Measurements from ENCODE around the gene DPP8.
"Not testable (repeated sequence)": the region's sequence is repeated elsewhere in the genome, so short reads cannot be mapped to it uniquely, and the experiment has no call there.

DPP8 gene

GRCh38 chr15:65516997-65517865, at the start of gene DPP8:
TSS of gene DPP8 (minus strand) at chr15:65517689. CDS start at chr15:65512553, 5,136 bp downstream.
- peak; percentile 92 for DNase-seq

DNA sequence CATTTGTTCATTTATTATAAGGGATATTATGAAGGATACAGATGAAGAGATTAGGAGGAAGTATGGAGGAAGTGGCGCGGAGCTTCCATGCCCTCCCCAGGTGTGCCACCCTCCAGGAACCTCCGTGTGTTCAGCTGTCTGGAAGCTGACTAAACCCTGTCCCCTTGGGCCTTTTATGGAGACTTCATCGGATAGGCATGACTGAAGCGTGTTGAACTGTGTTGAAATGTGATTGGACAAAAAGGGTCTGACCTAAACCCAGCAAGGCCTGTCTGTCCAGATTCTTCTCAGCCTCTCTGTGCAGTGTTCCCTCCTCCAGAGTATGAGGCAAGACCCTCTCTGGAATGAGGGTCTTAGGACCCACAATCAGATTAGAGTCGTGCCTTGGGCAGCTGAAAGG, 44.4 kb upstream of the DPP8 start:
- DNase-seq, result no peak

- DNase-seq, result no peak
Measured at GRCh38 chr15:65559941-65560340, 42.5 kb upstream of the DPP8 start.

GRCh38 chr15:65558997-65559760, 41.7 kb upstream of the DPP8 start:
- no peak for DNase-seq

- no peak for DNase-seq
Measured at GRCh38 chr15:65558336-65558735, 40.8 kb upstream of the DPP8 start.

GRCh38 chr15:65556622-65557021, 39.1 kb upstream of the DPP8 start:
- DNase-seq, result no peak

DNA sequence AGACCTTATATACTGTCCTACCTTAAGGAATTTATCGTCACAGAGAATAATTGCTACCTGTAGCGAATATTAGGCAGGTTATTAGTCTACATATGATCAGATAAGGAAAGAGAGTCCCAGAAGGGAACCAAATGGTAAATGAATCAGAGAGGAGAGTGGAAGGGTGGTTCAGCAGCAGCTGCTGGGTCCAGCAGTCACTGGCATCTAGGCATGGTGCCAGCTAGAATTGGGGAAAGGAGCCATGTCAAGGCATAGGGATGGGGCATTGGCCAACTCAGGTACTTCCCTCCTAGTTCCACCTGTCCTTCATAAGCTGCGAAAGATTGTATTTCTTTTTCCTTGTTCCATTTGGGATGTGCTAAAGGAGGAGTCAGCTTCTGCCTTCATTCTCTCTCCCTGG, 36.2 kb upstream of the DPP8 start:
- DNase-seq, result no peak

DNA sequence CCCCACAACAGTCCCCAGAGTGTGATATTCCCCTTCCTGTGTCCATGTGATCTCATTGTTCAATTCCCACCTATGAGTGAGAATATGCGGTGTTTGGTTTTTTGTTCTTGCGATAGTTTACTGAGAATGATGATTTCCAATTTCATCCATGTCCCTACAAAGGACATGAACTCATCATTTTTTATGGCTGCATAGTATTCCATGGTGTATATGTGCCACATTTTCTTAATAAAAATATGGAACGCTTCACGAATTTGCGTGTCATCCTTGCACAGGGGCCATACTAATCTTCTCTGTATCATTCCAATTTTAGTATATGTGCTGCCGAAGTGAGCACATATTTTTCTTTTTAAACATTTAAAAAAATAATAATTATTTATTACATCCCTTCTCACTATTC, 35.4 kb upstream of the DPP8 start:
- not testable (repeated sequence) for DNase-seq

DNA sequence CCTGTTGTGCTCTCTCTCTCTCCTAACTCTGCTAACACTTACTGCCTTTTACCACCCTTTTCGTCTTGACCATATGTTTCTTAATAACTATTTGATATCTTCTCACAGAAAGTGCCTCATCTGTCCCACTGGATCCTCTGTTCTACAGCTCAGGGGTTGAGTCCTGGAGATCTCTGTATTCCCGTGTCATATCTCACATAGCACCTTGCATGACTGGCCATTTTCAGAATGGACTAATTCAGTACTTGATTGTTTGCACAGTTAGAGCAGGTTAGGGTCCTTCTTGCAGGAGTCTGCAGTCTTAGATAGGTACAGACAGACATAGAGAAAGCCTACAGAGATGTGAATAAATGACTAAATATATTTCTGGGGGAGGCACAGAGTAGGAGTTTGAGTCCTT, 33.7 kb upstream of the DPP8 start:
- no peak for DNase-seq

GRCh38 chr15:65550681-65551098, 33.2 kb upstream of the DPP8 start:
- DNase-seq, result no peak

DNA sequence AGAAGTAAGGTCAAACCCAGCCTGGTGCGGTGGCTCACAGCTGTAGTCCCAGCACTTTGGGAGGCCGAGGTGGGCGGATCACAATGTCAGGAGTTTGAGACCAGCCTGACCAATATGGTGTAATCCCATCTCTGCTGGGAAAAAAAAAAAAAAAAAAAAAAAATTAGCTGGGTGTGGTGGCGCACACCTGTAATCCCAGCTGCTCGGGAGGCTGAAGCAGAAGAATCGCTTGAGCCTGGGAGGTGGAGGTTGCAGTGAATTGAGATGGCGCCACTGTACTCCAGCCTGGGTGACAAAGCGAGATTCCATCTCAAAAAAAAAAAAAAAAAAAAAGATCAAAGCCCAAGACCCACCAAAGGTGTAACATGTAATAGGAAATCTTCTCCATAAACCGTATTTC, 31.8 kb upstream of the DPP8 start:
- DNase-seq, result not testable (repeated sequence)

GRCh38 chr15:65547841-65548240, 30.4 kb upstream of the DPP8 start:
- DNase-seq, result no peak

- no peak for DNase-seq
Measured at GRCh38 chr15:65541231-65541820, 23.8 kb upstream of the DPP8 start.

DNA sequence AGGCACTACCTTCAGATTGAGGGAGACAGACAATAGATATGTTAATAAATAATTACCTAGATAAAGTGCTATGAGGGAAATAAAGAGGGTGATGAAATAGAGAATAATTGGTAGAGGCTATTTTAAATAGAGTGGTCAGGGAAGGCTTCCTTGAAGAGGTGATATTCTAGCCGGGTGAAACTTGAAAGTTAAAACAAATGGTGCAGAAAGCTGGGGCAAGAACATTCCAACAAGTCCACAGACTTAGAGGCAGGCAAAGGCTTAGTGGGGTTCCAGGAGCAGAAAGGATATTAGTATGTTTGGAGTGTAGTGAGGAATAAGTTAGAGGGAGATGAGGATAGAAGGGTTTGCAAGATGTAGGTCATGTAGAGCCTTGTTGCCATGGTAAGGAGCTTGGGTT, 22.8 kb upstream of the DPP8 start:
- no peak for DNase-seq

DNA sequence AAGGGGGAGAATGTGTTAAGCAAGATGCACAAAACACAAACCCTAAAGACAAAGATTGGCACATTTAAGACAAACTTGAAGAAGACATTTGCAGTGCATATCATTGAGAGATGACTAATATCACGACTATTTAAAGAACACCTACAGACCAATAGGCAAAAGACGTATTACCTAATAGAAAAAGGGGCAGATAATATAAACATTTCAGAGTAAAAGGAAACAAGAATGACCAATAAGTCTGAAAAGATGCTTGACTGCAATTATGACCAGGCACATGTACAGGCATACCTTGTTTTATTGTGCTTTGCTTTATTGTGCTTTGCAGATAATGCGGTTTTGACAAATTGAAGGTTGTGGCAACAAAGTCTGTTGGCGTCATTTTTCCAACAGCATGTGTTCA, 17.7 kb upstream of the DPP8 start:
- no peak for DNase-seq

DNA sequence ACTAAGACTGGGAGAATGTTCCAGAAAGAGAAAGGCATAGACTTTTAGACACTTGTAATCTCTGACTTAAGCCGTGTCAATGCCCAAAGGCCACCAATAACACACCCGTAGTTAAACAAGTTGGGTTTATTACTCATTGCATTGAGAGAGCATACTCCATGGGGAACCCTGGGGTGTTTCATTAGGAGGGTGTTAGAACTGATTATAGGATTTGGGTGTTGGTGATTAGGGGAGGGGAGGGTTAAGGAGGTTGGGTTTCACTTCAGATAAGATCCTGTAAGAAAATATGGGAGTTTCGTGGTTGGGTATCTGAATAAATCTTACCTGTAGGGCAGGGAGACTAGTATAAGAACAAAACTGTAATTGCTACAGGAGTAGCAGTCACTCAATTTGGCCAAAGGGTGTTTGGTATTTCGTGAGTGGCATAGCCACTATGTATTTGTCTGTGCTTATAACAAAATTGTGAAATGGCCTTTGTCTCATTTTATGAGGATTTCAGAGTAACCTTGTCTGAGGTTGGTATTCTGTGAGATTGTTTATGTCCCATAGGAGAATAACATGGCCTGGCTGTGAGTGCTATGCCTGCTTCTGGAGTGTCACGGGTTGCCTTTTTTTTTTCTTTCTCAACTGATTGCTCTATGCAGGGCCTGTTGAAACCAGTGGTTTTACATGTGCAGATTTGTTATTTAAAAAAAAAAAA, 15.7 kb upstream of the DPP8 start:
- no peak for DNase-seq

DNA sequence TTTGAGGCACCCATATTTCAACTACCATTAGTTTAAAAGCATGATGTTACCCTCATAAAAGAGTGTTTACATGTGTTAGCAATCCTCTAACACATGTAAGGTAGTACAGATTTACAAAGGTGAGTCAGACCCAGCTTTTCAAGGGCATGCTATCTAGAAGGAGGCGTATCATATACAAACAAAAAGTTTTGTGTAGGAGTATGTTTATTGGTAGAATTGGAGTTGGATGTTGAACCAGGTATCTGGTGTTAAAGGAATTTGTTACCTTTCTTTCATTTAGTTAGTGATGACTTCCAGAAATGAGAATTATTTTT, 15.2 kb upstream of the DPP8 start:
- no peak for DNase-seq

- peak; percentile 85 for DNase-seq
Measured at GRCh38 chr15:65530318-65531111, 13.0 kb upstream of the DPP8 start, which contains the start of gene HACD3. TSS of gene HACD3 (plus strand) at chr15:65530463. CDS start at chr15:65530632, 169 bp downstream.

- no peak for DNase-seq
Measured at GRCh38 chr15:65529762-65530317, 12.4 kb upstream of the DPP8 start.

- DNase-seq, result no peak
Measured at GRCh38 chr15:65528461-65529060, 11.1 kb upstream of the DPP8 start.

DNA sequence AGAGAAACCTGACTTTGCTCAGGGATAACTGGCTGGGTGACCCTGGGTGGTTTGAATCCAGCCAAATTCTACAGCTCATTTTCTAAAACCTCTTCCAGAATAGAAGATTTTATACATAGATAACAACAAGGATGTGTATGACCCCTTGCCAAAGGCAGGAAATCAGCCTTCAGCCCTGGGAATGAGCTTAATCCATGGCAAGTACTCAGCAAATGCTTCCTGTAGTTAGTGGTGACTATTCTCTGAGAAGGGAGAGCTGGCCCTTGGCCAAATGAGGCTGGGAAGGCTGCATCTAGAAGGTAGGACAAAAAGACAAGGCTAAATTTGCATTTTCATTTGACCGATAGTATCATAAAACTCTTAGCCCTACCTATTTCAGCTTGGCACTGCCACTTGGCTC, 8.1 kb upstream of the DPP8 start:
- no peak for DNase-seq

GRCh38 chr15:65524226-65524625, 6.7 kb upstream of the DPP8 start:
- no peak for DNase-seq
